IPS-18c (cell line): Measurements from ENCODE around the gene GRIK3.

Source experiments
- H3K4me3 ChIP-seq: 2 replicates; pipeline ENCODE4 v1.7.0; 2013; ENCODE audit warnings: low read depth, mild to moderate bottlenecking, low read length, moderate library complexity; ENCODE audit not compliant: insufficient read depth
- H3K9me3 ChIP-seq: one replicate; pipeline ENCODE4 v1.6.1; 2013; ENCODE audit warnings: mild to moderate bottlenecking, low read length, moderate library complexity; ENCODE audit not compliant: control insufficient read depth, insufficient read depth

The GRIK3 gene

GRCh38 chr1:37032660-37033354 lies 1.5 kb downstream of the GRIK3 start:
- peak overlapping the region; percentile 45 for H3K4me3 ChIP-seq
- H3K9me3 ChIP-seq: no peaks in the 10 kb centered on the region

GRCh38 chr1:37031871-37032270 lies 2.4 kb downstream of the GRIK3 start:
- no peak overlapping the region for H3K4me3 ChIP-seq

GRCh38 chr1:37031429-37031828 lies 2.9 kb downstream of the GRIK3 start:
- Histone ChIP-seq H3K9me3 (peaks cover 3% of the 10 kb centered on the region), H3K4me3 (no peak overlapping the region)

More at GRCh38 chr1:37031871-37032270, 2.4 kb downstream of the GRIK3 start:
- peaks cover 1% of the 10 kb centered on the region for H3K9me3 ChIP-seq

GRCh38 chr1:37028981-37029617 lies 5.2 kb downstream of the GRIK3 start:
- H3K4me3 ChIP-seq: no peak overlapping the region
- peaks cover 3% of the 10 kb centered on the region for H3K9me3 ChIP-seq

- Histone ChIP-seq H3K9me3 (no peaks in the 10 kb centered on the region), H3K4me3 (no peak overlapping the region)
These were observed 12.8 kb downstream of the GRIK3 start for GRCh38 chr1:37021502-37021901.

GRCh38 chr1:37020653-37021277 lies 13.6 kb downstream of the GRIK3 start:
- Histone ChIP-seq H3K9me3 (no peaks in the 10 kb centered on the region), H3K4me3 (no peak overlapping the region)

GRCh38 chr1:37018510-37018909 lies 15.8 kb downstream of the GRIK3 start:
- no peaks in the 10 kb centered on the region for H3K9me3 ChIP-seq

GRCh38 chr1:37017720-37018119 lies 16.6 kb downstream of the GRIK3 start:
- Histone ChIP-seq H3K9me3 (no peaks in the 10 kb centered on the region), H3K4me3 (no peak overlapping the region)

More at GRCh38 chr1:37018510-37018909, 15.8 kb downstream of the GRIK3 start:
- no peak overlapping the region for H3K4me3 ChIP-seq

GRCh38 chr1:37016121-37016520 lies 18.2 kb downstream of the GRIK3 start:
- Histone ChIP-seq H3K9me3 (no peaks in the 10 kb centered on the region), H3K4me3 (no peak overlapping the region)

GRCh38 chr1:37015713-37016112 lies 18.6 kb downstream of the GRIK3 start:
- Histone ChIP-seq H3K9me3 (no peaks in the 10 kb centered on the region), H3K4me3 (no peak overlapping the region)

GRCh38 chr1:37012226-37012625 lies 22.1 kb downstream of the GRIK3 start:
- H3K4me3 ChIP-seq: no peak overlapping the region
- no peaks in the 10 kb centered on the region for H3K9me3 ChIP-seq

- Histone ChIP-seq H3K9me3 (no peaks in the 10 kb centered on the region), H3K4me3 (no peak overlapping the region)
These were observed 24.3 kb downstream of the GRIK3 start for GRCh38 chr1:37010011-37010410.

- Histone ChIP-seq H3K9me3 (no peaks in the 10 kb centered on the region), H3K4me3 (no peak overlapping the region)
These were observed 24.8 kb downstream of the GRIK3 start for GRCh38 chr1:37009521-37009920.

GRCh38 chr1:37006132-37006868 lies 28.0 kb downstream of the GRIK3 start:
- Histone ChIP-seq H3K4me3 (no peak overlapping the region), H3K9me3 (no peaks in the 10 kb centered on the region)

- Histone ChIP-seq H3K9me3 (no peaks in the 10 kb centered on the region), H3K4me3 (no peak overlapping the region)
These were observed 31.4 kb downstream of the GRIK3 start for GRCh38 chr1:37002898-37003297.

GRCh38 chr1:37001703-37002102 lies 32.6 kb downstream of the GRIK3 start:
- H3K4me3 ChIP-seq: no peak overlapping the region
- H3K9me3 ChIP-seq: no peaks in the 10 kb centered on the region

- Histone ChIP-seq H3K9me3 (no peaks in the 10 kb centered on the region), H3K4me3 (no peak overlapping the region)
These were observed 38.2 kb downstream of the GRIK3 start for GRCh38 chr1:36996106-36996505.

- Histone ChIP-seq H3K4me3 (no peak overlapping the region), H3K9me3 (no peaks in the 10 kb centered on the region)
These were observed 39.4 kb downstream of the GRIK3 start for GRCh38 chr1:36994868-36995267.
